Measurements from ENCODE around the gene PCLO.

PCLO gene

GRCh38 chr7:83014546-83014945, 148.1 kb downstream of the PCLO start:
- TF ChIP-seq, protein P1, sequence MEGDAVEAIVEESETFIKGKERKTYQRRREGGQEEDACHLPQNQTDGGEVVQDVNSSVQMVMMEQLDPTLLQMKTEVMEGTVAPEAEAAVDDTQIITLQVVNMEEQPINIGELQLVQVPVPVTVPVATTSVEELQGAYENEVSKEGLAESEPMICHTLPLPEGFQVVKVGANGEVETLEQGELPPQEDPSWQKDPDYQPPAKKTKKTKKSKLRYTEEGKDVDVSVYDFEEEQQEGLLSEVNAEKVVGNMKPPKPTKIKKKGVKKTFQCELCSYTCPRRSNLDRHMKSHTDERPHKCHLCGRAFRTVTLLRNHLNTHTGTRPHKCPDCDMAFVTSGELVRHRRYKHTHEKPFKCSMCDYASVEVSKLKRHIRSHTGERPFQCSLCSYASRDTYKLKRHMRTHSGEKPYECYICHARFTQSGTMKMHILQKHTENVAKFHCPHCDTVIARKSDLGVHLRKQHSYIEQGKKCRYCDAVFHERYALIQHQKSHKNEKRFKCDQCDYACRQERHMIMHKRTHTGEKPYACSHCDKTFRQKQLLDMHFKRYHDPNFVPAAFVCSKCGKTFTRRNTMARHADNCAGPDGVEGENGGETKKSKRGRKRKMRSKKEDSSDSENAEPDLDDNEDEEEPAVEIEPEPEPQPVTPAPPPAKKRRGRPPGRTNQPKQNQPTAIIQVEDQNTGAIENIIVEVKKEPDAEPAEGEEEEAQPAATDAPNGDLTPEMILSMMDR (IDR thresholded peaks at IDR 0.05): no peak

DNA sequence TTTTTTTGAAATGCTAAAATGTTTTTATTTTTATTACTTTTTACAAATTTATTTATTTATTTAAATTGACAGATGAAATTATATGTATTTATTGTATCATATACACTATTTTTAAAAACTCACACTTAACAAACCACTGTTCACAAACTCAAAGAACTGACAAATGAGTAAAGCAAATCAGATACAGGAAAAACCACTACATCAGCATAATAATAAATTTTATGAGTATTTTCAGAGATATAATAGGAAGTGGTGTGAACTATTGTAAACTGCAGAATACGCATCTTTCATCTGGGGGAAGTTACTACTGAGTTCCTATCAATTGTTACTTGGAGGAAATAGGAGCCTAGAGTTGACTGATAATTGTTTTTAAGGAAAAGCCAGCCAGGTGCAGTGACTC, 150.7 kb downstream of the PCLO start:
- TF ChIP-seq, protein P1 (IDR thresholded peaks at IDR 0.05): no peak

DNA sequence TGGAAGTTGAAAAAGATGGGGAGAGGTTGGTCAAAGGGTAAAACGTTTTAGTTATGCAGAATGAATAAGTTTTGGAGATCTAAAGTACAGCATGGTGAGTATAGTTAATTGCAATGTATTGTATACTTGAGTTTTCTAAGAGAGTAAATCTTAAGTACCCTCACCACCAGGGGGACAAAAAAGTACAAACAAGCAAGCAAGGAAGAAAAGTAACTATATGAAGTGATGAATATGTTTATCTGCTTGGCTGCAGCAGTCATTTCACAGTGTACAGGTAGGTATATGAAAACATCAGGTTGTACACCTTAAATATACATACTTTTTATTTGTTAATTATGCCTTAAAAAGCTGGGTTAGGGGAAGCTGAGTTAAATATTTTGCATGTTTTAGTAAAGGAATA, 157.3 kb downstream of the PCLO start:
- TF ChIP-seq, protein P1 (IDR thresholded peaks at IDR 0.05): peak; percentile 33; the same call in 1 of the 2 replicates

DNA sequence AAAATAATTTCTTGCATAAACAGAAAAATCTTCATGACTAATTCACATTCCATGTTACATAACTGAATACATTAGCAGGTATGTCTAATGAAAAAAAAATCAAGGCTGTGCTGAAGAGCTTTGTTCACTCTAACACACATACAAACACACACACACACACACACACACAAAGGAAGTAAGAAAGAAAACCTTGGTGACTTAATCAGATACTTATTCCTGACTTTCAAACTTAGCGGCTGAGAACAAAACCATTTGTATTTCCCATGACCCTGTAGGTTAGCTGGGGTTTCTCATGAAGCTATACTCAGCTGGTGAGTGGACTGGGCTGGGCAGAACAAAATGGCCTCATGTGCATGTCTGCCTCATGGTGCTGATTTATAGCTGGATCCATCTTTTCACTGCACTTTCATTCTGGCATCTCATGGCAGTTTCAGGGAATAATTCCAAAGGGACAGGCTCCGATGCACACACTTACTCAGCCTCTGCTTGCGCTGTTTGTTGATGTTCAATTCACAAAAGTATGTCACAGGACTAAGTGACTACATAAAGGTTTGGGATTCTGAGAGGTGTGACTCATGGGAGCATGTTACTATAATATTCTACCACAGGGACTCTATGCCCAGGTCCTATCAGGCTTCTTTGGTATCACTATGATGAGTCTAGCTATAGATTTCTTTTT, 161.2 kb downstream of the PCLO start:
- TF ChIP-seq, protein P1 (IDR thresholded peaks at IDR 0.05): no peak

DNA sequence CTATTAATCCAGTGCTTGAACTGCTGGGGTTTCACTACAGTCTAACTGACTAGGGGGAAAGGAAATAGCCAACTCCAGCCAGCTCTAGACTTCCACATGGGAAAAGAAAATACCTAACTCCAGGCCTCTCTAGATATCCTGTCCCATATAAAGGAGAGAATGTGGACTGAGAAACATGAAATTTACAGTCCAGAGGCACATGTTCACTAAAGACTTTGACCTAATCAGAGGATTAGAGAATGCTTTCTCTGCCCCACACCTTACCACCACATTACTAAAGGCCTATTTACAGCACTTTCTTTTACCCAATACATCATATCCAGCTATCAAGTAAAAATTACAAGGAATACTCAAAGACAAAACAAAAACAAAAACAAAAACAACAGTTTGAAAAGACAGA, 164.2 kb downstream of the PCLO start:
- TF ChIP-seq, protein P1 (IDR thresholded peaks at IDR 0.05): no peak

GRCh38 chr7:82985144-82985802, 177.4 kb downstream of the PCLO start:
- TF ChIP-seq, protein P1 (IDR thresholded peaks at IDR 0.05): no peak

DNA sequence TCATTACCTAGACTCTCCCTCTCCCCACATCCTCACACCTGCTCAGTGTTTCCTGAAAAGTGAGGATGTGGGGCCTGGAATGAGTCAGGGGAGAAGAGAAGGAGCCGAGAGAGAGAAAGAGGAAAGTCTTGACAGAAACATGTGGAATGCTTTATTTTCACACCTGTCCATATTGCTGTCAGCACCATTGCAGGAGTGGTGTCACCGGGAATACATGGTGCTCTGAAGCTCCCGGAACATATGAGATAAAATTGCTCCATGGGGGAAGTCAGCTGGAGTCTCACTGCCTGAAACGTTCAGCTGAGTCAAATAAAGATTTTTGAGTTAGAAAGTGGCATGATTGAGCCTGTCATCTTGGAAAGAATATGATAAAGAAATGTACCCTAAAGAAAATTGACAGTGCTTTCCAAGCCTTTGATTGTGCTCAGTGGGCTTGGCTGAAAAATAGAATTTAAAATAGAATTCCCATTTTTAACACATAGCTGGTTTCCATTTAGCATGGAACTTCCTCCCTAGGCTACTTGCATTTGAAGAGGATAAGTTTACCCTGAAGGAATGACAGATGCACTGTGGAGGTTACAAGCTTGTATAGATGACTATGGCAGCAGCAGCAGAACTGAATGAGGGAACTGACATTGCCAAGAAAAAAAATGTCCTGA, 182.4 kb downstream of the PCLO start:
- TF ChIP-seq, protein P1 (IDR thresholded peaks at IDR 0.05): no peak
